Esophagus muscularis mucosa (tissue), 3 donors: ENCODE measurements around the gene MRPL55.

ENCODE experiments used
- POLR2A ChIP-seq: fragments of 450-650 bp; IDR thresholded peaks from one replicate; pipeline ENCODE4 v1.6.1; 2017; ENCODE audit warnings: antibody characterized with exemption, moderate library complexity, mild to moderate bottlenecking, low read depth
- TF ChIP-seq, protein P1 (sequence below), 3 experiments: fragments of 200-600 bp in 2 of 3; fragments of 450-650 bp in 1 of 3; sonication (generic) in 2 of 3; IDR thresholded peaks; one replicate each; pipeline ENCODE4 v1.5.1; 2017 to 2019; ENCODE audit warnings: antibody characterized with exemption in 3 of 3, mild to moderate bottlenecking in 2 of 3, moderate library complexity in 1 of 3

DNA sequence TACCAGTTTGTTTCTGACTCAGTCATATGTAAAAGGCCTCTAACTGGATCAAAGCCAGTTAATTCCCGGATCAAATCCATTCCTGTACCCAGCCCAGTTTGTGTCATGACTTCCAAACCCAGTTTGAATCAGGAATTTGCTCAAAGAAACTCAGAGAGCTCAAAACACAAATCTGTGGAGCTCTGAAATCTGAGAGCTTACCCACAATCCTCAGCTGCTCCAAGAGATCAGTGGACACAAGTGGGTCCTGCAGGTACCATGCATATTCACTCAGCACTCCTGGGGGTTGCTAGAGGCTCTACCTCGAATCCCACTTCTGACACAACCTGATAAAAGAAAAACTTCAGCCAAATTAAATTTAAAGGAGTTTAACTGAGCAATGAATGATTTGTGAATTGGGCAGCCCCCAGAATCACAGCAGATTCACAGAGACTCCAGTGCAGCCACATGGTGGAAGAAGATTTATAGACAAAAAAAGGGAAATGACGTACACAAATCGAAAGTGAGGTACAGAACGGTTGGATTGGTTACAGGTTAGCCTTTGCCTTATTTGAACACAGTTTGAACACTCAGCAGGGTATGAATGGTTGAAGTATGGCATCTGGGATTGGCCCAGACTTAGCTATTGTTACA lies 11.9 kb upstream of the MRPL55 start:
- TF ChIP-seq POLR2A: no peak
- TF ChIP-seq, protein P1, sequence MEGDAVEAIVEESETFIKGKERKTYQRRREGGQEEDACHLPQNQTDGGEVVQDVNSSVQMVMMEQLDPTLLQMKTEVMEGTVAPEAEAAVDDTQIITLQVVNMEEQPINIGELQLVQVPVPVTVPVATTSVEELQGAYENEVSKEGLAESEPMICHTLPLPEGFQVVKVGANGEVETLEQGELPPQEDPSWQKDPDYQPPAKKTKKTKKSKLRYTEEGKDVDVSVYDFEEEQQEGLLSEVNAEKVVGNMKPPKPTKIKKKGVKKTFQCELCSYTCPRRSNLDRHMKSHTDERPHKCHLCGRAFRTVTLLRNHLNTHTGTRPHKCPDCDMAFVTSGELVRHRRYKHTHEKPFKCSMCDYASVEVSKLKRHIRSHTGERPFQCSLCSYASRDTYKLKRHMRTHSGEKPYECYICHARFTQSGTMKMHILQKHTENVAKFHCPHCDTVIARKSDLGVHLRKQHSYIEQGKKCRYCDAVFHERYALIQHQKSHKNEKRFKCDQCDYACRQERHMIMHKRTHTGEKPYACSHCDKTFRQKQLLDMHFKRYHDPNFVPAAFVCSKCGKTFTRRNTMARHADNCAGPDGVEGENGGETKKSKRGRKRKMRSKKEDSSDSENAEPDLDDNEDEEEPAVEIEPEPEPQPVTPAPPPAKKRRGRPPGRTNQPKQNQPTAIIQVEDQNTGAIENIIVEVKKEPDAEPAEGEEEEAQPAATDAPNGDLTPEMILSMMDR (IDR thresholded peaks at IDR 0.05): no peak
